Measurements from ENCODE around the gene KIF23.

- TF ChIP-seq CTCF (IDR thresholded peaks at IDR 0.05): no peak
- TF ChIP-seq POLR2A (IDR thresholded peaks at IDR 0.05): no peak
Measured at GRCh38 chr15:69415381-69415780, 1.2 kb downstream of the KIF23 start.

Measured in lower leg skin (tissue), 3 donors.